Heart left ventricle (tissue), 16 donors: Measurements from ENCODE around the gene MGAT4A. TPM values are rescaled to one million over a fixed set of nuclear protein-coding genes. Genes with fewer than 3 reads are reported as not detected.
A peak's percentile ranks its signal among the peaks of the same experiment; 100 is the strongest.

Experiments used
- ATAC-seq, 4 donors: fragments of 200-7000 bp; cut with Tn5 transposase; one replicate each; pipeline ENCODE4 v1.9.1; 2020 to 2022; ENCODE audit warnings: moderate library complexity in 4 of 4, mild to moderate bottlenecking in 3 of 4, moderate number of reproducible peaks in 1 of 4
- DNase-seq, 5 donors: peaks; one replicate each; pipeline ENCODE4 v3.0.0-alpha.2; 2020
- H3K27ac ChIP-seq, 12 donors: fragments of 200-600 bp; sonication (generic) in 4 of 12; one replicate each; pipeline versions ENCODE4 v1.5.0 to v1.8.0; 2016 to 2022; ENCODE audit warnings: mild to moderate bottlenecking in 2 of 12
- H3K27me3 ChIP-seq, 9 donors: fragments of 200-600 bp; sonication (generic) in 2 of 9; one replicate each; pipeline versions ENCODE4 v1.5.1 to v1.8.0; 2016 to 2022; ENCODE audit warnings: mild to moderate bottlenecking in 3 of 9
- H3K36me3 ChIP-seq, 9 donors: fragments of 200-600 bp; sonication (generic) in 2 of 9; one replicate each; pipeline versions ENCODE4 v1.5.0 to v1.8.0; 2018 to 2022; ENCODE audit warnings: mild to moderate bottlenecking in 2 of 9
- H3K4me1 ChIP-seq, 12 donors: fragments of 200-600 bp; sonication (generic) in 4 of 12; one replicate each; pipeline versions ENCODE4 v1.5.0 to v1.8.0; 2016 to 2022; ENCODE audit warnings: mild to moderate bottlenecking in 3 of 12
- H3K4me3 ChIP-seq, 12 donors: fragments of 200-600 bp; sonication (generic) in 4 of 12; one replicate each; pipeline versions ENCODE4 v1.5.0 to v1.8.0; 2017 to 2022; ENCODE audit warnings: mild to moderate bottlenecking in 9 of 12, moderate library complexity in 4 of 12
- H3K9me3 ChIP-seq, 12 donors: fragments of 200-600 bp; sonication (generic) in 4 of 12; one replicate each; pipeline versions ENCODE4 v1.5.0 to v1.8.0; 2016 to 2022; ENCODE audit warnings: mild to moderate bottlenecking in 1 of 12
- CTCF ChIP-seq, 12 donors: fragments of 200-600 bp; sonication (generic) in 4 of 12; IDR thresholded peaks; one replicate each; pipeline versions ENCODE4 v1.5.0 to v1.8.0; 2018 to 2022; ENCODE audit warnings: antibody characterized with exemption in 12 of 12, mild to moderate bottlenecking in 5 of 12
- POLR2A ChIP-seq, 2 donors: fragments of 450-650 bp; IDR thresholded peaks; one replicate each; pipeline ENCODE4 v1.6.1; 2017; ENCODE audit warnings: antibody characterized with exemption in 2 of 2, mild to moderate bottlenecking in 2 of 2, moderate library complexity in 2 of 2
- WGBS, 4 donors: extraction: QIAGEN DNeasy Blood & Tissue Kit in 2 of 4; methylation state at CpG; one replicate each; pipeline versions ENCODE4 v1.1.5 to v1.1.7; 2013 to 2018; 5-methylcytosine and 5-hydroxymethylcytosine counted together
- intact Hi-C, 10 donors: fragments of 100-400 bp; cut with DNase I; formaldehyde crosslinking; loops; one replicate each; pipeline versions ENCODE4 v1.11.1 to v1.14.2; 2022
- polyA plus RNA-seq, 2 donors: library from polyadenylated mRNA; stranded (reverse); fragments of 200-250 nt; gene quantifications; one replicate each; pipeline ENCODE4 v1.2.3, GENCODE V29; 2013
- total RNA-seq, 9 donors: library from RNA; depleted of rRNA in 2 of 9; stranded (reverse); fragments of >200 nt in 2 of 9; fragmentation: NEBNext Ultra II Directional in 3 of 9; extraction: Animal tissue kit (Norgen Biotek cat#: 25700) in 3 of 9; gene quantifications; one replicate each; pipeline versions ENCODE4 v1.1.0 to v1.2.4, GENCODE V29; 2016 to 2023
- donor health status: ischemic (EF 13 %, LVEDD 7.1; RV severe dilation, severe dysfunction).
- donor health status: healthy with polysubstance abuse.
- donor health status: DM: no; HTN: yes; CAD: no.
- donor health status: DM: no; HTN: no; CAD: no.
- donor health status: ischemic (EF 25% LVEDD 6.9; RV normal size, moderate dysfunction).
- donor health status: ischemic (EF 25% LVEDD 5.7; RV mildly dilated, moderate dysfunction).
- donor health status: healthy.
- donor health status: DM: yes; HTN: yes; CAD: no.
- donor health status: ischemic (EF 35%, LVEDD 5.7; RV mildly dilated, moderate dysfunction).
- donor health status: nonischemic (EF 11% LVEDD 7.7; RV severe dilation, severe dysfunction).
- donor health status: DM: yes; HTN: yes; CAD: no.
- donor health status: PGD.
- donor health status: ischemic (EF 29% LVEDD 5.4; RV normal size, mild dysfunction).
- donor health status: nonischemic (EF 23%, LVEDD 6.1; RV moderate dilation, normal function).

MGAT4A gene
- total and polyA plus RNA-seq, 11 donors = 4.2 to 45.0 (median 17.7) TPM

DNA sequence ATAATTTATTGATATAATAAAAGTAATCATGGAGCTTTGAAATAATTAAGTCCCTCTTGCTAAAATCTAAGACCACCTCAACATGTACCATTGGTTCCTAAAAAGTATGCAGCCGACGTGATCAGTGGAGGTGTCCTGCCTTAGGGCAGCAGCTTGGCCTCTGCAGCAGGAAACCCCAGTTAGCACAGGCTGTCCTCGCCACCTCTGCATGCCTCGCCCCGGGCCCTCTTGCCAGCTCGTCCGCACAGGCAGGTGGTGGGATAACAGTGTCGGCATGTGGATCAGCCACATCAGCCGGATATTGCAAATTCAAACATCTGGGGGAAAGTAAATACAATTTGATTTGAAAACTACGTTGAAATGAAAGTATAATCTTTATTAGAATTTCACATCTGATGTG lies 145.5 kb downstream of the MGAT4A start:
- no peaks in the 10 kb centered on the region for H3K4me1 ChIP-seq
- H3K36me3 ChIP-seq = peaks cover 0 to 96% (median 63%) of the 10 kb centered on the region in 9 donors
- no peak overlapping the region for H3K4me3 ChIP-seq
- TF ChIP-seq CTCF (IDR thresholded peaks at IDR 0.05) = no peak
- TF ChIP-seq POLR2A (IDR thresholded peaks at IDR 0.05) = no peak
- H3K27me3 ChIP-seq = no peaks in the 10 kb centered on the region
- intact Hi-C loops = no loop called here
- no peak overlapping the region for H3K27ac ChIP-seq
- ATAC-seq (no peak), DNase-seq (no peak)
- no peaks in the 10 kb centered on the region for H3K9me3 ChIP-seq
- 93 to 97% (median 96%) methylated on average over 10 of the region's 10 CpGs for WGBS, 4 donors

GRCh38 chr2:98583816-98584618 lies 146.9 kb downstream of the MGAT4A start:
- no peaks in the 10 kb centered on the region for H3K9me3 ChIP-seq
- no peak overlapping the region for H3K27ac ChIP-seq
- intact Hi-C loops = no loop called here
- H3K4me1 ChIP-seq = peaks cover 0 to 3% (median 0%) of the 10 kb centered on the region in 12 donors
- peak in 1 of 4 donors; percentile 36 for ATAC-seq
- peaks cover 0 to 97% (median 52%) of the 10 kb centered on the region in 9 donors for H3K36me3 ChIP-seq
- no peaks in the 10 kb centered on the region for H3K27me3 ChIP-seq
- DNase-seq = no peak
- H3K4me3 ChIP-seq = no peak overlapping the region
- 85 to 91% (median 89%) methylated on average over 10 of the region's 10 CpGs for WGBS, 4 donors
- TF ChIP-seq POLR2A (IDR thresholded peaks at IDR 0.05) (no peak), CTCF (IDR thresholded peaks at IDR 0.05) (no peak)

- intact Hi-C loops = no loop called here
- Histone ChIP-seq H3K27me3 (no peaks in the 10 kb centered on the region), H3K27ac (no peak overlapping the region), H3K4me1 (peaks cover 0 to 3% (median 0%) of the 10 kb centered on the region in 12 donors), H3K36me3 (peaks cover 0 to 97% (median 51%) of the 10 kb centered on the region in 9 donors), H3K9me3 (no peaks in the 10 kb centered on the region), H3K4me3 (no peak overlapping the region)
- TF ChIP-seq CTCF (IDR thresholded peaks at IDR 0.05) (no peak), POLR2A (IDR thresholded peaks at IDR 0.05) (no peak)
- 92 to 95% (median 94%) methylated on average over 7 of the region's 7 CpGs for WGBS, 4 donors
- DNase-seq (no peak), ATAC-seq (no peak)
Observed at GRCh38 chr2:98583276-98583675, 147.7 kb downstream of the MGAT4A start.

GRCh38 chr2:98582523-98582922 lies 148.4 kb downstream of the MGAT4A start:
- no peak overlapping the region for H3K27ac ChIP-seq
- ATAC-seq = no peak
- no peak for DNase-seq

More at GRCh38 chr2:98582523-98582922, 148.4 kb downstream of the MGAT4A start:
- H3K4me3 ChIP-seq = no peak overlapping the region
- no peaks in the 10 kb centered on the region for H3K9me3 ChIP-seq
- H3K27me3 ChIP-seq = no peaks in the 10 kb centered on the region
- TF ChIP-seq POLR2A (IDR thresholded peaks at IDR 0.05) (no peak), CTCF (IDR thresholded peaks at IDR 0.05) (no peak)
- H3K4me1 ChIP-seq = peaks cover 0 to 3% (median 0%) of the 10 kb centered on the region in 12 donors
- WGBS, 4 donors = 92 to 97% (median 96%) methylated on average over 9 of the region's 9 CpGs
- peaks cover 0 to 97% (median 52%) of the 10 kb centered on the region in 9 donors for H3K36me3 ChIP-seq
- intact Hi-C loops = no loop called here
